Panc1 (cell line): ENCODE data around the gene SLC35F1. TPM values are rescaled to one million over a fixed set of nuclear protein-coding genes. Genes with fewer than 3 reads are reported as not detected.

ENCODE experiments used
- ATAC-seq: fragments of 200-7000 bp; cut with Tn5 transposase; 2 replicates; pipeline ENCODE4 v1.9.1; 2020; ENCODE audit warnings: mild to moderate bottlenecking, moderate library complexity
- BruUV-seq: library from RNA; stranded (reverse); fragments of 400-500 nt; replicated peaks from 2 replicates; lab custom pipeline; 2021; lab: Mats Ljungman, UMichigan
- CTCF ChIA-PET: fragments of 300-600 bp; sonication (Branson Sonifier 250); formaldehyde crosslinking; loops from one replicate; lab custom pipeline; 2022; ENCODE audit warnings: antibody characterized with exemption; lab: Charles Lee
- POLR2A ChIA-PET: fragments of 300-600 bp; sonication (Branson Sonifier 250); formaldehyde crosslinking; loops from one replicate; lab custom pipeline; 2022; ENCODE audit warnings: antibody characterized with exemption; lab: Charles Lee
- DNase-seq: peaks from one replicate; pipeline ENCODE4 v3.0.0-alpha.2; 2010; ENCODE audit warnings: low read depth, low spot score
- H3K27ac ChIP-seq: 2 replicates; pipeline ENCODE4 v1.5.1; 2011; ENCODE audit warnings: mild to moderate bottlenecking, low read length, inconsistent platforms
- H3K27me3 ChIP-seq: fragments of 200-500 bp; sonication (Bioruptor generic); 2 replicates; pipeline ENCODE4 v1.6.0; 2014; ENCODE audit warnings: low read length, inconsistent platforms; ENCODE audit not compliant: control insufficient read depth, insufficient read depth
- H3K36me3 ChIP-seq: fragments of 200-500 bp; sonication (Bioruptor generic); 2 replicates; pipeline ENCODE4 v1.5.1; 2014; ENCODE audit warnings: inconsistent platforms, mild to moderate bottlenecking, low read length, moderate library complexity; ENCODE audit not compliant: control insufficient read depth, insufficient read depth
- H3K4me1 ChIP-seq: 2 replicates; pipeline ENCODE4 v1.5.1; 2011; ENCODE audit warnings: inconsistent platforms, mild to moderate bottlenecking, low read length, moderate library complexity; ENCODE audit not compliant: control insufficient read depth, insufficient read depth
- H3K4me3 ChIP-seq, 2 experiments: 2 replicates each; pipeline ENCODE4 v1.5.1; 2011 to 2012; ENCODE audit warnings: low read depth in 2 of 2, low read length in 2 of 2, mild to moderate bottlenecking in 2 of 2, inconsistent platforms in 1 of 2, moderate library complexity in 1 of 2
- H3K9me3 ChIP-seq: fragments of 200-500 bp; sonication (Bioruptor generic); 2 replicates; pipeline ENCODE4 v1.5.1; 2014; ENCODE audit warnings: low read depth, mild to moderate bottlenecking, inconsistent platforms, low read length, moderate library complexity; ENCODE audit not compliant: control insufficient read depth, insufficient read depth
- POLR2AphosphoS5 ChIP-seq: IDR thresholded peaks from 2 replicates; pipeline ENCODE4 v1.6.1; 2012; ENCODE audit warnings: mild to moderate bottlenecking, low read depth, low read length, moderate library complexity
- SIN3A ChIP-seq: IDR thresholded peaks from 2 replicates; pipeline ENCODE4 v1.6.1; 2012; ENCODE audit warnings: low read depth, mild to moderate bottlenecking, low read length, moderate library complexity, borderline replicate concordance; ENCODE audit not compliant: insufficient read depth
- TCF7L2 ChIP-seq: IDR thresholded peaks from 2 replicates; pipeline ENCODE4 v1.6.1; 2011; ENCODE audit warnings: mild to moderate bottlenecking, low read depth, low read length, inconsistent platforms
- in situ Hi-C: cut with HindIII; loops from 2 replicates; pipeline ENCODE4 v1.10.0; 2016; ENCODE audit warnings: low sequenced_read_pairs, low pct_unique_long_range_greater_than_20kb
- intact Hi-C: fragments of 100-400 bp; cut with micrococcal nuclease; formaldehyde crosslinking; loops from one replicate; pipeline ENCODE4 v1.10.0; 2022; ENCODE audit not compliant: unreplicated experiment
- total RNA-seq: library from RNA; stranded (reverse); gene quantifications from one replicate; pipeline ENCODE4 v1.2.1, GENCODE V29; 2021; ENCODE audit not compliant: unreplicated experiment
- TF ChIP-seq, protein P1 (sequence below), 2 experiments: IDR thresholded peaks; 2 replicates each; pipeline ENCODE4 v1.6.1; 2011 to 2012; ENCODE audit warnings: low read depth in 2 of 2, control low read depth in 1 of 2, low read length in 1 of 2, mild to moderate bottlenecking in 1 of 2, moderate library complexity in 1 of 2; ENCODE audit not compliant: insufficient read depth in 1 of 2
- TF ChIP-seq, protein P2 (sequence below): fragments of 450-650 bp; IDR thresholded peaks from 2 replicates; pipeline ENCODE4 v1.5.1; 2017; ENCODE audit warnings: mild to moderate bottlenecking

SLC35F1 gene
- total RNA-seq, 1 experiment from 2014 or later, result not detected

DNA sequence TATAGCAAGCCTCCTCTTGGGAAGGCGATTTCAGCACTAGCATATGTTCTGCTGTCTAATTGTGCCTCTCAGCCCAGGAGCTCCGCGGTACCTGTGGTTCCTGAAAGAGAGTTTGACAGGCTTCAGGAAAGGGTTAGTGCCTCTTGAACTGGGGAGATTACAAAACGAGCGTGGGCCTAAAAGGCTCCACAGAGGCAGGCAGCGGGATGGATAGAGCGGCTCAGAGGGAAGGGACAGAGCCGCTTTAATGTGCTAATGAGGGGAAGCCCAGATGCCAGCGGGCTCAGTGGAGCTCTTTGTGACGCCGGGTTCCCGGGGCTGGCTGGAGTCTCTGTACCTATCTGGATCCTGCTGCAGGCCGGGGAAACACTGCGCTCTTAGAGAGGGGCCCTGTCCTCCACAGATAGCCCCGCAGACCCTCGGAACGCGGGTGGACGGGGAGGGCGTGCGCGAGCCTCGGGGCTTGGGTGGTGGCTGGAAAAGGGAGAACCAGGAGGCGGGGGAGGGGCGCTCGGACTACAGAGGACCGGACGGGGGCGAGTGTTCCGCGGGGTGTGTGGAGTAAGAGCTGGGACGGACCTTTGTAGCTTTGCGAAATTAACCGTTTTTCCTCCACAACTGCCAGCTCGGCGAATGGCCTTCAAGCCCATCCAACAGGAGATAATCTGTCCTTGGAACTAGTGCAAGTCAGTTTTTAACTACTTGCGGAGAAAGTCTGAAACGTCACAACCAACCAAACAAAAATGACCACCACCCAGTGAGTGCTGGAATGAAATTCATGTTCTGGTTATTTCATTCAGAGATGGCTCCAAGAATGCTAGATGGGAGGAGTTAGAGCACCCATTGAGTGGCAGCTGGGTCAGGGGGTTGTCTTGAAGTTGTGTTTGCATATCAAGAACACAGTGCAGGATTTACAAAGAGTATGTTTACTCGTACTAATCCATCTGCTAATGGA is 13.0 kb downstream of the SLC35F1 start:
- DNase-seq (no peak), ATAC-seq (peak; percentile 78)
- Histone ChIP-seq H3K4me3 (peak overlapping the region; percentile 8 to 25), H3K4me1 (no peaks in the 10 kb centered on the region), H3K9me3 (peaks cover 10% of the 10 kb centered on the region; the same call in 1 of the 2 replicates), H3K27me3 (peaks cover 2% of the 10 kb centered on the region; the same call in 1 of the 2 replicates), H3K36me3 (no peaks in the 10 kb centered on the region), H3K27ac (no peak overlapping the region)
- POLR2A ChIA-PET, result no interaction called here
- in situ Hi-C loops (no loop called here), intact Hi-C loops (no loop called here)
- BruUV-seq, result no TSS peak
- CTCF ChIA-PET, result no interaction called here
- TF ChIP-seq, protein P1, sequence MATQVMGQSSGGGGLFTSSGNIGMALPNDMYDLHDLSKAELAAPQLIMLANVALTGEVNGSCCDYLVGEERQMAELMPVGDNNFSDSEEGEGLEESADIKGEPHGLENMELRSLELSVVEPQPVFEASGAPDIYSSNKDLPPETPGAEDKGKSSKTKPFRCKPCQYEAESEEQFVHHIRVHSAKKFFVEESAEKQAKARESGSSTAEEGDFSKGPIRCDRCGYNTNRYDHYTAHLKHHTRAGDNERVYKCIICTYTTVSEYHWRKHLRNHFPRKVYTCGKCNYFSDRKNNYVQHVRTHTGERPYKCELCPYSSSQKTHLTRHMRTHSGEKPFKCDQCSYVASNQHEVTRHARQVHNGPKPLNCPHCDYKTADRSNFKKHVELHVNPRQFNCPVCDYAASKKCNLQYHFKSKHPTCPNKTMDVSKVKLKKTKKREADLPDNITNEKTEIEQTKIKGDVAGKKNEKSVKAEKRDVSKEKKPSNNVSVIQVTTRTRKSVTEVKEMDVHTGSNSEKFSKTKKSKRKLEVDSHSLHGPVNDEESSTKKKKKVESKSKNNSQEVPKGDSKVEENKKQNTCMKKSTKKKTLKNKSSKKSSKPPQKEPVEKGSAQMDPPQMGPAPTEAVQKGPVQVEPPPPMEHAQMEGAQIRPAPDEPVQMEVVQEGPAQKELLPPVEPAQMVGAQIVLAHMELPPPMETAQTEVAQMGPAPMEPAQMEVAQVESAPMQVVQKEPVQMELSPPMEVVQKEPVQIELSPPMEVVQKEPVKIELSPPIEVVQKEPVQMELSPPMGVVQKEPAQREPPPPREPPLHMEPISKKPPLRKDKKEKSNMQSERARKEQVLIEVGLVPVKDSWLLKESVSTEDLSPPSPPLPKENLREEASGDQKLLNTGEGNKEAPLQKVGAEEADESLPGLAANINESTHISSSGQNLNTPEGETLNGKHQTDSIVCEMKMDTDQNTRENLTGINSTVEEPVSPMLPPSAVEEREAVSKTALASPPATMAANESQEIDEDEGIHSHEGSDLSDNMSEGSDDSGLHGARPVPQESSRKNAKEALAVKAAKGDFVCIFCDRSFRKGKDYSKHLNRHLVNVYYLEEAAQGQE (IDR thresholded peaks at IDR 0.05; ENCODE audit: insufficient read depth in 1 of 2, low read depth in 2 of 2, low read length in 1 of 2), result no peak
- no peak for TF ChIP-seq TCF7L2

DNA sequence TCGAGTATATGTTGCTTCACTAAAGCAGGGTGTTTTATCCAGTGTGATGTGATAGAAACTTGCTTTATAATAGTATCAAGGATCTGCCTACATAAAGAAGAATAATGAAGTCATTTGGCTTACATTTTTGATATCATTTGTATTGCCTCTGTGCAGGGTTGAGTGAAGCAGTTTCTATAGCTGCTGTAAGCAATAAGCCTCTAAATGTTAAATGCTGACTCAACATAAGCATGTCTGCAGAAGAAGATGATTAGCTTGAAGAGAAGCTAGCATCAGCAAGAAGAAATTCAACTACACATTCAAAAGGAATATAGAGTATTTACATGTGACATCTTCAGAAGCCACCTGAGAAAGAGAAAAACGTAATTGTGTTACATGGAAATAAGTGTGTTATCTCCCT is 17.6 kb downstream of the SLC35F1 start:
- Histone ChIP-seq H3K4me1 (no peaks in the 10 kb centered on the region), H3K4me3 (no peak overlapping the region), H3K36me3 (no peaks in the 10 kb centered on the region), H3K27me3 (no peaks in the 10 kb centered on the region), H3K27ac (no peak overlapping the region), H3K9me3 (peaks cover 21% of the 10 kb centered on the region)
- in situ Hi-C loops (no loop called here), intact Hi-C loops (no loop called here)
- BruUV-seq, result no TSS peak
- TF ChIP-seq, protein P1 (IDR thresholded peaks at IDR 0.05; ENCODE audit: insufficient read depth in 1 of 2, low read depth in 2 of 2, low read length in 1 of 2), result no peak
- TF ChIP-seq POLR2AphosphoS5 (no peak), SIN3A (no peak), TCF7L2 (no peak)
- TF ChIP-seq, protein P2, sequence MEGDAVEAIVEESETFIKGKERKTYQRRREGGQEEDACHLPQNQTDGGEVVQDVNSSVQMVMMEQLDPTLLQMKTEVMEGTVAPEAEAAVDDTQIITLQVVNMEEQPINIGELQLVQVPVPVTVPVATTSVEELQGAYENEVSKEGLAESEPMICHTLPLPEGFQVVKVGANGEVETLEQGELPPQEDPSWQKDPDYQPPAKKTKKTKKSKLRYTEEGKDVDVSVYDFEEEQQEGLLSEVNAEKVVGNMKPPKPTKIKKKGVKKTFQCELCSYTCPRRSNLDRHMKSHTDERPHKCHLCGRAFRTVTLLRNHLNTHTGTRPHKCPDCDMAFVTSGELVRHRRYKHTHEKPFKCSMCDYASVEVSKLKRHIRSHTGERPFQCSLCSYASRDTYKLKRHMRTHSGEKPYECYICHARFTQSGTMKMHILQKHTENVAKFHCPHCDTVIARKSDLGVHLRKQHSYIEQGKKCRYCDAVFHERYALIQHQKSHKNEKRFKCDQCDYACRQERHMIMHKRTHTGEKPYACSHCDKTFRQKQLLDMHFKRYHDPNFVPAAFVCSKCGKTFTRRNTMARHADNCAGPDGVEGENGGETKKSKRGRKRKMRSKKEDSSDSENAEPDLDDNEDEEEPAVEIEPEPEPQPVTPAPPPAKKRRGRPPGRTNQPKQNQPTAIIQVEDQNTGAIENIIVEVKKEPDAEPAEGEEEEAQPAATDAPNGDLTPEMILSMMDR, result no peak
- ATAC-seq, result no peak
- CTCF ChIA-PET, result no interaction called here
- DNase-seq, result no peak
- POLR2A ChIA-PET, result no interaction called here
